K562 (cell line): ENCODE data around the gene EHMT2. TPM values are rescaled to one million over a fixed set of nuclear protein-coding genes. Genes with fewer than 3 reads are reported as not detected.

Experiments used
- BRCA1 ChIP-seq, 2 experiments: fragments of 450-650 bp in 1 of 2; sonication (generic) in 1 of 2; formaldehyde crosslinking in 1 of 2; IDR thresholded peaks; 2 replicates each; pipeline versions ENCODE4 v1.5.0 to v1.6.1; 2017 to 2020; ENCODE audit warnings: mild to moderate bottlenecking in 1 of 2, missing genetic modification reagents in 1 of 2
- CREM ChIP-seq: IDR thresholded peaks from 2 replicates; pipeline ENCODE4 v1.6.1; 2014; ENCODE audit warnings: antibody characterized with exemption, low read depth
- IRF9 ChIP-seq: fragments of 450-650 bp; IDR thresholded peaks from 2 replicates; pipeline ENCODE4 v1.6.1; 2016; ENCODE audit warnings: missing biosample characterization, missing genetic modification characterization
- LCOR ChIP-seq: sonication (generic); formaldehyde crosslinking; IDR thresholded peaks from 2 replicates; pipeline ENCODE4 v1.8.0; 2022; ENCODE audit warnings: mild to moderate bottlenecking, missing genetic modification reagents
- MBD2 ChIP-seq: sonication (generic); IDR thresholded peaks from 2 replicates; pipeline ENCODE4 v1.6.1; 2016; ENCODE audit warnings: low read depth, borderline replicate concordance
- NFIC ChIP-seq: fragments of 450-650 bp; IDR thresholded peaks from 2 replicates; pipeline ENCODE4 v1.6.1; 2017; ENCODE audit warnings: mild to moderate bottlenecking, inconsistent platforms
- PBX2 ChIP-seq, 2 experiments: IDR thresholded peaks in 1 of 2; conservative IDR thresholded peaks in 1 of 2; 2 replicates each; pipeline ENCODE4 v1.6.1; 2016; ENCODE audit warnings: low read depth in 2 of 2, mild to moderate bottlenecking in 1 of 2, missing compliant biosample characterization in 1 of 2, missing genetic modification characterization in 1 of 2, moderate library complexity in 1 of 2
- RREB1 ChIP-seq: fragments of 250-450 bp; sonication (Bioruptor Pico); IDR thresholded peaks from 2 replicates; pipeline ENCODE4 v1.4.0; 2020
- RUNX1 ChIP-seq: sonication (generic); IDR thresholded peaks from 2 replicates; pipeline ENCODE4 v1.6.1; 2016; ENCODE audit warnings: antibody characterized with exemption, low read depth
- ZBTB33 ChIP-seq: sonication (generic); formaldehyde crosslinking; IDR thresholded peaks from 2 replicates; pipeline ENCODE4 v1.8.1; 2023; ENCODE audit warnings: mild to moderate bottlenecking, missing genetic modification reagents
- ZNF57 ChIP-seq: fragments of 450-650 bp; formaldehyde crosslinking; IDR thresholded peaks from 2 replicates; pipeline ENCODE4 v1.4.0; 2020; ENCODE audit warnings: mild to moderate bottlenecking, moderate library complexity
- polyA plus RNA-seq, 8 experiments: library from polyadenylated mRNA; depleted of rRNA in 4 of 8; stranded (reverse) in 5 of 8; unstranded in 3 of 8; fragments of >200 nt; fragmentation: Nextera tagmentation in 2 of 8; fragmentation: Illumina TruSeq in 1 of 8; extraction: Ambion mirVana in 2 of 8; extraction: Trizol in 1 of 8; gene quantifications; 2 replicates each; pipeline versions ENCODE4 v1.2.1 to v1.2.3, GENCODE V29; 2011 to 2014; ENCODE audit warnings: inconsistent platforms in 1 of 8, missing spikeins in 1 of 8
- total RNA-seq, 7 experiments: library from RNA; depleted of rRNA in 6 of 7; stranded (reverse); fragments of >200 nt in 6 of 7; fragmentation: Illumina TruSeq in 2 of 7; extraction: Trizol in 2 of 7; gene quantifications; 2 replicates each; pipeline versions ENCODE4 v1.2.1 to v1.2.3, GENCODE V29; 2011 to 2021; ENCODE audit warnings: low replicate concordance in 1 of 7

Gene EHMT2
- total and polyA plus RNA-seq, 9 of the 15 experiments (the other 6 are each of a cell fraction or from before 2014, with no cell fraction given) = 2.1 to 63.8 (median 38.5) TPM

GRCh38 chr6:31897612-31898382 is at the start of gene EHMT2 (continued):
- TF ChIP-seq ZNF57 (CRISPR knock-in tag) (0 out of 2 replicates have a peak, but pooled peaks have one; percentile 8), MBD2 (peak; percentile 26; the same call in 1 of the 2 replicates), RREB1 (no peak), RUNX1 (no peak), NFIC (no peak), CREM (peak; percentile 36; the same call in 1 of the 2 replicates), IRF9 (tag) (no peak), LCOR (CRISPR knock-in tag) (peak; percentile 79), ZBTB33 (CRISPR knock-in tag) (no peak; the same call in 1 of the 2 replicates), PBX2 (CRISPR knock-in tag; IDR thresholded peaks at IDR 0.05; ENCODE audit: low read depth) (no peak), PBX2 (tag; conservative IDR thresholded peaks at IDR 0.05; ENCODE audit: low read depth) (no peak), BRCA1 (IDR thresholded peaks at IDR 0.05) (no peak), BRCA1 (CRISPR knock-in tag; IDR thresholded peaks at IDR 0.05) (no peak)
